Measurements from ENCODE around the gene COX17.

GRCh38 chr3:119645813-119646212 lies 31.4 kb downstream of the COX17 start:
- TF ChIP-seq CTCF (IDR thresholded peaks at IDR 0.05; ENCODE audit: low read length) (no peak), EZH2 (IDR thresholded peaks at IDR 0.05; ENCODE audit: borderline replicate concordance, low read length) (no peak)

Data from OCI-LY1 (cell line).